GM20431 (cell line): ENCODE results near the gene KIRREL2.
"Not testable (repeated sequence)": the region's sequence is repeated elsewhere in the genome, so short reads cannot be mapped to it uniquely, and the experiment has no call there.

Source experiments
- in situ Hi-C: fragments of 300-500 bp; cut with MseI, MboI; formaldehyde crosslinking; loops from one replicate; pipeline ENCODE4 v1.15.0; 2020; ENCODE audit warnings: low sequenced_read_pairs; ENCODE audit not compliant: unreplicated experiment

The KIRREL2 gene

GRCh38 chr19:35856546-35857149 lies at the start of gene KIRREL2:
Gene KIRREL2, plus strand, starts transcription at chr19:35856911. Its CDS starts 209 bp downstream, at chr19:35857120.
- in situ Hi-C loops, result no loop called here

GRCh38 chr19:35807633-35808032 lies 49.1 kb upstream of the KIRREL2 start:
- in situ Hi-C loops, result no loop called here

- in situ Hi-C loops, result no loop called here
Measured at GRCh38 chr19:35811317-35812219, 45.1 kb upstream of the KIRREL2 start.

GRCh38 chr19:35812220-35813042 lies 44.3 kb upstream of the KIRREL2 start, which contains the start of gene PRODH2:
Gene PRODH2, minus strand, starts transcription at chr19:35812845. Its CDS starts 40 bp downstream, at chr19:35812805.
- in situ Hi-C loops, result no loop called here

GRCh38 chr19:35813043-35813890 lies 43.4 kb upstream of the KIRREL2 start:
- in situ Hi-C loops, result no loop called here

GRCh38 chr19:35816262-35816661 lies 40.4 kb upstream of the KIRREL2 start:
- in situ Hi-C loops, result no loop called here

DNA sequence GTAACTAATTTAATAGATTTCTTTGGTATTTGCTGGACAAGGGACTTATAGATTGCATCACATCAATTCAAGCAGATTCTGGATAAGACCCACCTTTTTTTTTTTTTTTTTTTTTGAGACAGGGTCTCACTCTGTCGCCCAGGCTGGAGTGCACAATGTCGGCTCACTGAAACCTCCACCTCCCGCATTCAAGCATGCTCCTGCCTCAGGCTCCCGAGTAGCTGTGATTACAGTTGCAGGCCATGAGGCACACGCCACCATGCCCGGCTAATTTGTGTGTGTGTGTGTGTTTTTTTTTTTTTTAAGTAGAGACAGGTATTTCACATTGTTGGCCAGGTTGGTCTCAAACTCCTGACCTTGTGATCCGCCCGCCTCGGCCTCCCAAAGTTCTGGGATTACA lies 39.9 kb upstream of the KIRREL2 start:
- in situ Hi-C loops, result no loop called here

GRCh38 chr19:35818445-35818844 lies 38.3 kb upstream of the KIRREL2 start:
- in situ Hi-C loops, result no loop called here

DNA sequence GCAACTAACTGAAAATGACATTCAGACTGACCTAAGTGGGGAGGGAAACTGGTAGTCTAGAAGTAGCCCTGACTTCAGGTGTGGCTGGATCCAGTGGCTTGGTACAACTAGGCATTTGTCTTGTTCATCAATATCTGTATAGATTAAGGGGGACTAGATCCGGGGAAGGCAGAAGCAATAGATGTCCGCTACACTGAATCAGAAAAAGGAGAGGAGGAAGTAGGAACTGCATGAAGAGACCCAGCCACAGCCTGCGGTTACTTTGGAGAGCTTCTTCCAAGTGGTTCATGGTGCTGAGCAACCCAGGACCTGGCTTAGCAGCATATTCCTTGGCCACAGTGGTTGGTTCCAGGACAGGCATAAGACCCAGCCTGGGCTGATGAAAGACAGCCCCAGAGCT lies 34.1 kb upstream of the KIRREL2 start:
- in situ Hi-C loops, result no loop called here

DNA sequence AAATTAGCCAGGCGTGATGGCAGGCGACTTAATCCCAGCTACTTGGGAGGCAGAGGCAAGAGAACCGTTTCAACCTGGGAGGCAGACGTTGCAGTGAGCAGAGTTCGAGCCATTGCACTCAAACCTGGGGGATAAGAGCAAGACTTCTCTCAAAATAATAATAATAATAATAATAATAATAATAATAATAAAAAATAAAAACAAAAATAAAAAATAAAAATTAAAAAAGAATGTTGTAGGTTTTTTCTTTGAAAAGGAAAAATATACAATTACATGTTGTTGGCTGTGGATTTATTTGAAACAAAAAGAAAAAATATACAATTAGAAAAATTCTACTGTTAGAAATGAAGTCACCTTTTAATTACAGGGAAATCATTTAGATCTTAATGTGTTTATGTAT lies 32.6 kb upstream of the KIRREL2 start:
- in situ Hi-C loops, result no loop called here

DNA sequence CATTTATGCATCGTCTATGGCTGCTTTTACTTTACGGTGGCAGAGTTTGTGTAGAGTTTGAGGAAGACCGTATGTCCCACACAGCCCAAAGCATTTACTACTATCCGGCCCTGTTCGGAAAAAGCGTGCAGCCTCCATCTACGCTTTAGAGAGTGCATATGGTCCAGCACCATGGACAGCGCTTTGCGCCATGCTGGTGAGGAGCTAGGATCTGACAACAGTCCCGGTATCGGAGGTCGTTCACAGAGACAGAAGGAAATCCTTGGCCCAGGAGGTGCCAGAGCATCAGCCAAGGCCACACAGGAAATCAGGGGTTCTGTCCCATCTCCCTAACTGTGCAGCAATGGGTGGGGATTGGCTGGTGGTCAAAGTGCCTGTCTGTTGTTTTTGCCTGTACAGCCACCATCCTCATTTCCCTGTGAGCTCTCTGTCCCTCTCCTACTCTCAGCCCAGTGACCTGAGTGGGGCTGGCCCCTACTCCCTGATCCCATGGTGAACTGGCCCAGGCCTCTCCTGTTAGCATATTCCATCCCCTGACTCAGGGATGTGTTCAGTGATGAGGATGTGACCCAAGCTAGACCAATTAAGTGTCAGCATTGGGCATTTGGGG lies 27.9 kb upstream of the KIRREL2 start:
- in situ Hi-C loops, result no loop called here

DNA sequence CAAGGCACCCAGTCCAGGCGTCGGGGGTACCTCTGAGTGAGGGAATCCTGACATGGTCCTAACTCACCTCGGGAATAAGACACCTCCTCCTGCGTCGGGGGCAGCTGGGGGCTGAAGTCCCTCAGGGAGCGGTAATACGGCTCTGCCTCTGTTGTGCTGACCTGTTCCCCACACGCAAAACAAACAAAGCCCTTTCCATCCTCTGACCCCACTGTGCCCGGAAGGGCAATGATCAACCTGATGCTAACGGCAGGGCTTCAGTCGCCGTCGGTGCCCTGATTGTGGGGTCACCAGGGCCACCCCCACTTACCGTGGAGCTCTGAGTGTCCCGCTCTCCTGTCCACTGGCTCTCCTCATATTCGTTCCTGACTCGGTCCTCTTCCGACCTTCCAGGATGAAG lies 25.7 kb upstream of the KIRREL2 start:
- in situ Hi-C loops, result no loop called here

- in situ Hi-C loops, result no loop called here
Measured at GRCh38 chr19:35832054-35832453, 24.7 kb upstream of the KIRREL2 start.

- in situ Hi-C loops, result no loop called here
Measured at GRCh38 chr19:35833972-35834371, 22.7 kb upstream of the KIRREL2 start.

DNA sequence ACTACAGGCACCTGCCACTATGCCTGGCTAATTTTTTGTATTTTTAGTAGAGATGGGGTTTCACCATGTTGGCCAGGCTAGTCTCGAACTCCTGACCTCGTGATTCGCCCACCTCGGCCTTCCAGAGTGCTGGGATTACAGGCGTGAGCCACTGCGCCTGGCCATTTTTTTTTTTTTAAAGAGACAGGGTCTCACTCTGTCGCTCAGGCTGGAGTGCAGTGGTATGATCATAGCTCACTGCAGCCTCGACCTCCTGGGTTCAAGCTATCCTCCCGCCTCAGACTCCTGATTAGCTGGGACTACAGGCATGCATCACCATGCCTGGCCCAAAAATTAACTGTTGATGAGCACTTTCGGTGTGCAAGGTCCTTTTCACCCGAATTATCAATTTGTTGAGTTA lies 20.6 kb upstream of the KIRREL2 start:
- in situ Hi-C loops, result not testable (repeated sequence)

- in situ Hi-C loops, result no loop called here
Measured at GRCh38 chr19:35841961-35842595, 14.6 kb upstream of the KIRREL2 start.

- in situ Hi-C loops, result no loop called here
Measured at GRCh38 chr19:35842666-35843272, 13.9 kb upstream of the KIRREL2 start.

GRCh38 chr19:35843676-35844481 lies 12.8 kb upstream of the KIRREL2 start:
- in situ Hi-C loops, result no loop called here
